ENCODE measurements around the gene GALNT4.

GALNT4 gene

DNA sequence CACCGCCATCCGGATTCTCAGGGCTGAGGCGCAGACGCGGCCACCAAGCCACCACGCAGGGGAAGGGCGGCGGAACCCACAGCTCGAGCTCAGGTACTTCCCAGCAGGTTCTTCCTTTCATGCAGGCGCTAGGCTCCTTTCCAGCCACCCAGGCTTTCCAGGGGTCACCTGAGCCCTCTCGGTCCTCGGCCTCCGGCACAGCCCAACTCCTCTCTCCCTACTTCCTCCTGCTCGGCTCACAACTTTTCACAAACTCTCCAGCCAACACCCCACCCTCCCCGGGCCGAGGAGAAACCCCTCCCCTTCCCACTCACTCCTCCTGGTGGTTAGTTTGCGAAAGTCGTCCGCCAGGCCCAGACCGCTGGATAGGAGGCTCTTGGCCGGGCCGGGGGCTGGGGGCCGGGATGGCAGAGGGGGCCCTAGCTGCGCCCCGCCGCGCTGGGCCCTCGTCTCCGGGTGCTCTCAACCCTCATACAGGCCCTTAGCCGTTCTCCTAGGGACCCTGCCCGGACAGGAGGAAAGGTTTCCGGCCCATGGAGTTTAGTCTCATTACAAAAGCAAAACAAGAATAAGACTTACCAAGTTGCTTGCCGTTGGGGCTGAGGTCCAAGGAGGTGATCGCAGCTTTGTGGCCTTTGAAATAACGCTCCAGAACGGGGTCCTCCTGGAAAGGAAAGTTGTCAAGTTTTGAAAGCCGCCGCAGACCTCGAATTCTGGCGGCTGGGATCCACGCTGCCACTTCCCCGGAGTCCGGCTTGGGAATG lies at the start of gene GALNT4:
Gene GALNT4 (minus strand): TSS at position 256 of the 764 bp plus-strand sequence. CDS start 247 bp downstream, at position 9.
- DNase-seq = peak; percentile 39

DNA sequence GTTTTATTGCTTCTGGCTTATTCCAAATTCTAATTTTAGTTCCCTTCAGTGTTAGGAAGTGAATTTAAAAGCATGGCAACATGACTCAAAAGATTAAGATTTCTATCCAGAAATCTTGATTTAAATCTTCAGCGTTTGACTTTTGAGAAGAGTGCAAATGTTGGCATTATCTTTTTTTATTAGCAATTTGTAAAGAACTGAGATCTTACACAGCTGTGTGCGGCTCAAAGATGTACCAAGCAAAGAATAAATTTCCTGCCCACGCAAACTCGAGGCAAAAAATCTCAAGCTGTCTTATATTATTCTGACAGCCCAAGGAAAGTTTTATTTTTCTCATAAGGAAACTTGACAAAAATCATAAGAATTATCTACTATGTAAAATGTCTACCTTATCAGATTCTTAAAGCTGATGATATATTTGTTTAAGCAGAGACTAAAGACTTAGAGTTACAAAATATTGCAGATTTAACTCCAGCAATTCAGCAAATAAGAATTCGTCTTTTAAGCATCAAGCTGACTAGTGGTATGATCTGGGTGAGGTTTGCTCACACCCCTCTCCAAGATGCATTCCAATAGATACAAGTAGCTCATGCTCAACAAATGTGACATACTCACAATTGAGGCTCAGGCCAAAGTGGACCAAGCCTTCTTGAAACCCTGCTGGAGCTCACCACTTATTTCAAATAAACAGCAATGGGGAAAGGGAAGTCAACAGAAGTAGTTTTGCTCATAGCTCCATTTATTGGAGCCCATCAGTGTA lies 48.6 kb upstream of the GALNT4 start:
- no peak for DNase-seq

DNA sequence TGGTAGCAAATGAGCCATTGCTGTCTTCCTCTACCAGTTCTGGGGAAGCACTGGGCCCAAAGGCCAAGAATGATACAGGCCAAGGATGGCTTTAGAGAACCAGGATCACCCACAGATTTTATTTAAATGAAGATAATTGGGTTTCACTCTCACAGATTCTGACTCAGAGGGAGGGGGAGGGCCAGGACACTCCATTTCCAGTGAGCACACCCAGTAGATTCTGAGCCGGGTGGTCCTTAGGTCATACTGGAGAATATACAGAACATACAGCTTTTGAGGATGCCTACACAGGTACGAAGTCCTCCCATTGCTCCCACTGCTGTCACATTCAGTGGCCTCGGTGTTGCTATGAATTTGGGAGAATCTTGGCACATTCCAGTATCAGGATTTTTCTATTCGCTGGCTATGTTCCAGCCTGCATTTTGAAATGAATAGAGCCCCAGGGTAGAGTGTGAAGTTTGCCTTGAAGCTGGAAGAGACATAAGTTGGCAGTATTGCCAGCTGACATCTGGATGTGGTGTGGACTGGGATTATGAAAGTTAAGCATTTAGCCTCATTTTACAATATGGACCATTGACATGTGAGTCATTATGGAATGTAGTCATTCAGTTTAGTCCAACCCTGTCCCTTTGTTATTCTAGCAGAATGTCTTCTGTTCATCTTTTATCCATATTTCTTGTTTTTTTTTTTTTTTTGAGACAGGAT lies 47.0 kb upstream of the GALNT4 start:
- no peak for DNase-seq

DNA sequence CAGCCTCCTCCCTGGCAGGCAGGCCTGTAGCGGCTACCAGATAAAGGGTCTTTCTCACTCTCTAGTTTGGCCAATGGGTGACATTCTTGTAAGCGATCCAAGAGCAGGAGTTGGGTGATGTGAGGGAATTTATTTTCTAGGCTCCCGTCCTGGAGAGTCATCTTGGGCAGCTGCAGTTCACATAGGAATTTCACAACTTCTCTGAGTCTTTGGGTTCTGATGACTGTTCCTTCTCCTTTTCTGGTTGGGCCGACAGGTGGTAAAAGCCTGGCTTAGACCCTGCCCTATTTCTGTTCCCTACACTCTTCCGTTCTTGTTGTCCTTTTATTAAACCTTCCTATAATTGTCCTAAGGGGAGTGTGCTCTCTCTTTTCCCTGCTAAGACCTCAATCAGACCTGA lies 43.9 kb upstream of the GALNT4 start:
- DNase-seq = no peak

DNA sequence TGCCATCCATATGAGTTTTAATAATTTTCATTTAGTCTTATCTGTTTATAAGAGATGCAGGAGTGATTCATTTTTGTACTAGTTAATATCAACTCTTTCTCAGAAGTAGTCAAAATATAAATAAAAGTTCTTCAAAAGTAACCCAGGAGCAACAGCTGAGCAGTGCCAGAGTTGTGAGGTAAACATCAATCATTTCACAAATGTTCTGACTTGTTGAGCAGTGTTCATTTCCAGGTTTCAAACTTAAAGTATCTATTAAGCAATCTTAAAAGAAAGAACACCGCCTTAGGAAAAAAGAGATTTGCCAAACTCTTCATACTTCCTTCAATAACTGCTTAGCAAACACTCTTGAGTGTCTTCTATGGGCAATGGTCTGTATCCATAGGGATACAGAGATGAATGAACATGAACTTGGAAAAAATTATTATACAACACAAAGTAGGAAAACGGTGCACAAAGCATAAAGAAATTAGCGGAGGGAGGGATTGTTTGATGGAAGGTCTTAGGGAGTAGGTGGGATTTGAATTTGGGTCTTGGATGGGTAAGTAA lies 43.2 kb upstream of the GALNT4 start:
- no peak for DNase-seq

DNA sequence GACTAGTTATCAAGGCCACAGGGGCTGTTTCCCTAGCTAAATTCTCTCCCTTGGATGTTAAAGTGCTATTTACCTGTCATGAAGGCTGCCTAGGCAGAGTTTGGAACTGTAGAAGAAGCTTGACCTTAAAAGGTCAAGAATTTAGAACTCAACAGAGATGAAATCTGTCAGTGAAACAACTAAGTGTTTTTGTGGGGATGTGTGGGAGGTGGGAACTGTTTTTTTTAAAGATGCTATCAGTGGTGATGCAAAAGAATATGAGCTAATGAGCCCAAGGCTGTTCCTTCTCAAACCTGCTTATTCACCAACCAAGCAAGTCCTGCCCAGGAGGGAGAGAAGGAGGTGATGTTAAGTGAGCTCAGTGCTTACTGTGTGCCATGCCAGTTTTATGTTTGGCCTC lies 42.0 kb upstream of the GALNT4 start:
- DNase-seq = no peak

DNA sequence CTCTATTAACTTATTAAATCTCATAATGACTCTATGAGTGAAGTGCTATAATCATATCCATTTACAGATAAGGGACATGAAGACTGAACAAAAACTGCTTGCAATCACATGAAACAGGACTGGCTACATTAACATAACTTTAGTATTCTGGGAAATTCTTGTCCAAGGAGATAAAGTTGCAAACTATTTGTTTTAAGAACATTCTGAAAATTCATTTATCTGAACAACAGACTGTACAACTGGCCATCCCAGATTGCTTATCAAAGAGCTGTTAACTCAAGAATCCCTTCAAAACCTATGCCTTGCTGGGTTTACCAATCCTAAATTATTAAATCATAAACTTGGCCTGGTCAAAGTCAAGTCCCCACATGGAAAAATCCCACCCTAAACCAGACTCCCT lies 40.4 kb upstream of the GALNT4 start:
- no peak for DNase-seq

DNA sequence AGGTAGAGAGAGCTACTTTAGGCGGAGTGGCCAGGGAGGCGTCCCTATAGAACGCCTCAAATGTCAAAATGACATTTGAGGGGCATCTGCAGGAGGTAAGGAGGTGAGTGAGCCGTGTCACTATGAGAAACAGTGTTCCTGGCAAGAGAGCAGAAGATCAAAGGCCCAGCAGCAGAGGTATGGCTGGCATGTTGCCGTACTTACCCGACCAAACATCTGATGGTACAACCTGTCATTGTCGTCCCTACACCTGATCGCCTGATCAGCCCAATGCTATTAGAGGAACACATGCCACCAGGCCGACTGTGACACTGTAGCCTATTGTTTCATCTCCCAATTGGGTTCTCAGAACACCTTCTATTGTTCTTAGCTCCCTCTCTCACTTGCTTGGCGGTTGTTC lies 35.2 kb upstream of the GALNT4 start:
- DNase-seq = no peak

DNA sequence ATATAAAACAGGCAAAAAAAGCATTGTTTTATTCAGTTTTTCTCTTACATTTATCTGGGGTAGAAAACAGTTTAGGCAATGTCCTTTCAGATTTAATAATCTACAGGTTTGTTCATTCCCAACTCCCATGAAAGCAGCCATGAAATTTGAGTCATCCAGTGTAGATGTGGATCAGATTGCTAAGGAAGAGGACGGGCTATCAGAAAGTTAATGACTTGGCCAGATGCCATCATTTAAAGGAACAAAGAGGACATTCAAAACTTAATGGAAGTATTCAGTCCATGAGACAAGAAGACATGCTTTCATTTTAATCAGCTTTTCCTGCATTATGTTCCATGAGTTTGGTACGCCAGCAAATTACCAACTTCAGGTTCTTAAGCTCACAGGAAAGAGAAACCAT lies 32.4 kb upstream of the GALNT4 start:
- DNase-seq = no peak

DNA sequence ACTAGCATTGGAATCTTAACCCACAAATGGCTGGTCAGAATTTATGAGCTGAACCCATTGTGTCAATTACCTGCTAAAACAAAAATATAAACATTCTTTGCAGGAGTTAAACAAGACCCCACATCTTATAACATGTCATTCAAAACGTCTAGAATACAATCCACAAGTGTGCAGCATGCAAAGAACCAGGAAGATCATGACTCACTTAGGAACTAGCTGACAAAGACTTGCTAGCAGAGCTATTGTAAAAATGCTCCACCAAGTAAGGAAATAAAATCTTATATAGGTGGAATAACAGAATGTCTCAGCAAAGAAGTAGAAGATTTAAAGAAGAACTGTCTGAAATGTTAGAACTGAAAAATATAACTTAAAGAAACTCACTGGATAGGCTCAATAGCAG lies 27.8 kb upstream of the GALNT4 start:
- DNase-seq = no peak

DNA sequence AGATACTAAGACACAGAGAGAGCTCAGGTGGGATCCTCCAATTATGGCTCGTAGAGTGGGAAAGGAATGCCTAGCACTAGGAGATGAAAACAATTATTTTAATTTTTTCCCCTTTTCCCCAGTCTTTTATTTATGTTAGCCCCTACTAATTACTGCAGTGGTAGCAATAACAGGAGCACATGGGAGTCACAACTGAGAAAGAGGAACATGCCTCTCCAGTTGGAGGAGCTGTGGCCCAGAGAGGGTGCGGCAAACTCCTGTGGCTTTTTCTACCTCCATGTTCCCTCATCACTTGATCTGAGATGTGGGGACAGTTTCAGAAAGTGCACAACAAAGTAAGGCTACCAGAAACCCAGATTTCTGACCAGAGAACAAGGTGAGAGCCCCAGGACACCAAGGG lies 27.2 kb upstream of the GALNT4 start:
- DNase-seq = no peak

DNA sequence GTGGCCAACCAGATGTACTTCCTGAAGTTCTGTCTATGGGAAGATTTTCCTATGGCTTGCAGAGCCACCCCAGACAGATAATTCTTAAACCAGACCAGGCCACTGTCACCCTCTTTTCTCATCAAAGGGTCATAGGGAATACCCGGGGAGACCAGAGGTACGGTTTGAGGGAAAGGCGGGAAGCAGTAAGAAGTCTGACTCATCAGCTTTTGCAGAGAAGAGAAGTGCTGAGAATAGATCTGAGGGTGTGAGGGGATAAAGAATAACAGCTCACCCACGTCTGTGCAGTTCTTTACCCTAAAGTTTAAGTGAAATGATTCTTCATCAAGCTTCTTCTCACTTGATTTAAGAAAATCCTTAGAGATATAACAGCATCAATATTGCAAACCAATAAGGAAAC lies 22.5 kb upstream of the GALNT4 start:
- DNase-seq = no peak

DNA sequence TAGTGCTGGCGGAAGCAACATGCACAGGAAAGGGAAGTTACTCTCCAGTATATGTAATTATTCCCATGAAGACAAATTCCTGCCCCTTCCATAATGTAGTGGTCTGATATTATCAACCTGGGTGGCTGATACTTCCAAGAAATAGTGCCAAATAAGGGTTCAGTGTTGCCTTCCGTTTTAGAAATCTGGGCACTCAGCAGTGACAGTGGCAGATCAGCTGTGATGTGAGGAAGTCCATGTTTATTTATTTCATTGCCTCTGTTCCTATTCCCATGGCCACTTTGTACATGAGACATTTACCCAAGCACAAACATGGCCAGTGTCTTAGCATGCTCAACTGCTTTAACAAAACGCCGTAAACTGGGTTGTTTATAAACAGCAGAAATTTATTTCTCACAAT lies 21.6 kb upstream of the GALNT4 start:
- DNase-seq = no peak

DNA sequence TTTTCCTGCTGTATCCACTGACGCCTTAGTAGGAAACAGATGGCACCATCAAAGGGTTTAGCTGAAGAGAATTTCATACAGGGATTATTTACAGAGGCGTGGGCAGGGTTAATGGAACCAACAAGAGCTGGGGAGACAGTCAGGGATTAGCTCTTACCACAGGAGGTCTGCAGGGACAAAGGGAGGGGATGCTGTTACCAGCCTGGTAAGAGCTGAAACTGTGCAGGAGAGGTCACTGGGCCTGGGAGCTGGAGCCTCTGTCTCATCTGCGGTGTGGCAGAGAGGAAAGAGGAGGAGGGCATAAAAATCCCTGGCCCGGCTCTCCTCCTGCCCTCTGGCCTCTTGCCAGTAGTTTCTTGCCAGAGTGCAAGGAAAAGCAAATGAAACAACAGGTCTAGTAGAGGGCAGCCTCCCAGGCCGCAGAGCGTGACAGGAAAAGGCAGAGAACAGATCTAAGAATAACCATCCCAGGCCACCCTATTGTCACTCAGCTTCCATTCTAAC lies 20.1 kb upstream of the GALNT4 start:
- DNase-seq = no peak

DNA sequence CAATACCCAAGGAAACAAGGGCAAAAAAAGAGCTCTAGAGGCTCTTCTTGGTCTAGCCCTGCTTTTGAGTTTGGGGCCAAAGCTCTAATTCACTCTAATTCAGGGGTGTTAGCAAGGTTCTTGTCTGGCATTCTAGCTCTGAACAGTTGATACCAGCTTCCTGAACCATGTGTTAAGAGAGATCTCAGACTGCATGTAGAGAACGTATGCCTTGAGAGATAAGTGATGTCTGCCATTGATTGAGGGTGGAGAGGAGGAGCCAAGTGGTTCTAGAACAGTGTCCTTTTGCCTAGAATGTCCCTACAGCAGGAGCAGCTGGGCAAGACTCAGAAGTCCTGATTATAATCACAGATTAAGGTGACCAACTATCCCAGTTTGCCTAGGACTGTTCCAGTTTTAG lies 19.4 kb upstream of the GALNT4 start:
- no peak for DNase-seq

DNA sequence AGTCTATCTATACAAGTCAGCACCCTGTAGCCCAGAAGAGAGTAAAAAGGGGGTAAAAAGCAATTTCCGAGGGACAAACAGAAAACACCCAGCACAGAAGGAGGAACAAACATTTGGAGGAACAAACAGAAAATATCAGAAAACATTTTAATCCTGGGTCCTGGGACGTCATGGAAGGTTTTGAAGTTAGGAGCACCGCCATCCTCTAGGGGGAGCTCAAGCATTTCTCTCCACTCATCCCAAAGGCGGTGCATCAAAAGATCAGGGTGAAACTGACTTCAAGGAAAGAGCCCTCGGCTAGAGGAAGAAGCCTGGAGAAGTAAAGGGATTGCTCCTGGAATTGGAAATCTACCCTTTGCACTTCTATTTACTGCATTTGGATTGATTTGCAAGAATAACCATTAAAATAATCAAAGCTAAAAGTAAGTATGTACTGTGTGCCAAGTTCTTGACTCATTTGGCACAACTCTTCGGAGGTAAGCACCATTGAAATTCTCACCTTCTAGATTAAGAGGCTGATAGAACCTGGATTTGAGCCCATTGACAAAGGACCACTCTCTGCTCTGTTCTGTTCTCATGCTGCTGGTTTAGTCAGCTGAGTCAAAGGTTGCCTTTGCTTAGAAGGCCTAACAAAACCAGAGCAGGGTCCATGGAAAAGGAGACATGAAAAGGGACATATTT lies 18.5 kb upstream of the GALNT4 start:
- DNase-seq = peak; percentile 59

DNA sequence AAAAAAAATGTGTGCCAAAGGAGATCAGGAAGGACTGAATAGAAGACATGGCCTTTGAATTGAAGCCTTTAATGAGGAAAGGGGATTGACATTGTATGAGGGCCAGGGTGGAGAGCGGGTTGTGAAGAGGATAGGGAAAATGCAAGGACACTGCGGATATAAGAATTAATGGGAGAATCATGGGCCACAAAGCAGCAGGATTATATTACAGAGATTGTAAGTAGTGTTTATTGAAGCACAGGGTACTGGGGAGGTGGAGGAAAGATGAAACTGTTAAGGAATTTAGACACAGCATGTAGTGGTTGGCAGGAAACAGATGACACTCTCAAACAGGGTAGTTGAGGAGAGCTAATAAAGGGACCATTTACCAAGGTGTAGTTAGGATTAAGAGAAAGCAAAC lies 17.6 kb upstream of the GALNT4 start:
- DNase-seq = no peak

DNA sequence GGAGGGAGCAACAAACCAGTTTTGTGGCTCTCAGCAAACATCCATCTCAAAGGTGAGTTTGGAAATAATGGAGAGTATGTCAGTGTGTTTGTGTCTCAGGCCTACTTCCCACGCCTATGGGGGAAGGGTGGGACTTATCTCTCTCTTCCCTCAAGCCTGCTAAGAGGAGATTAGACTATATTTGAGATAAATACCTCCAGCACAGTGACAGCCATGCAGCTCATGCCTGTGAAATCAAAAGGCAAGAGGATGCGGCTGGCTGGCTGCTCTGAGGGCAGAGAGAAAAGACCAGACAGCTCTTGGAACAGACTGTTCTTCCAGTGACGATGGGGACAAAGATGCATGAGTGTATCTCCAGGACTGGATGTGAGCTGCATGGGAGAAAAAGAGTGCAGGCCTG lies 16.0 kb upstream of the GALNT4 start:
- no peak for DNase-seq

DNA sequence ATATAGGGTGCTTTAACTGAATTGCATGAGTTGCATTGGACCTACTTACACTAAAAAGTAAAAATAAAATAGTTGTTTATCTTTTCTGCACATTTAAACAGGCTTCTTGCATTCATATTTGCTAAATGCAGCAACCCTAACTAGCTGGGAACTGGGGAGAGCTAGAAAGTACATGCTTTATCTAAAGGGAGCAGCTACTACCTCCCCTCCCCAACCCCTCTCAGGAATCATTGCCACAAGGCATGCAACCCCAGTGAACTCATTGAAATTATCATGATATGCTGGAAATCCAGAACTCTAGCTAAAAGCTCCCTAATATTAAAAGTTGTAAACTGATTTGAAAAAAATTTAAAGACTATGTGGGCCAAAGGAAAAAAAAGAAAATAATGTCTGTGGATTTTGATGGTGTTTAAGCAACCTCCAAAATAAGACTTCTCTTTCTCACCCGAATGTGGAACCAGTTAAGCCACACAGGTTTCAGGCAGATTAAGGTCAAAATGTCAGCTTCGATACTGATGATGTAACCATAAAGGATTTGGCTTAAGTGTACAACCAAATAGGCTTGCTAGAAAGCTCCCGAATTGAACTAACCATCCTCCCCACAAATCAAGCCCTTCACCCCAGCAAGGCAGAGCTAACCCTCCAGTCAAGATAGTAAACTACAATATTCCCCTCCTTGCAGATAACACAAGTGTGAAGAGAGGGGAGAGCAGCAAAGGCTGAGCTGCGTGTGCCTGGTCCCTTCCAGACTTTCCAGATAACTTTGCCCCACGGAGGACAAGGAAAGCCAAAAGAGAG lies 15.0 kb upstream of the GALNT4 start:
- no peak for DNase-seq

DNA sequence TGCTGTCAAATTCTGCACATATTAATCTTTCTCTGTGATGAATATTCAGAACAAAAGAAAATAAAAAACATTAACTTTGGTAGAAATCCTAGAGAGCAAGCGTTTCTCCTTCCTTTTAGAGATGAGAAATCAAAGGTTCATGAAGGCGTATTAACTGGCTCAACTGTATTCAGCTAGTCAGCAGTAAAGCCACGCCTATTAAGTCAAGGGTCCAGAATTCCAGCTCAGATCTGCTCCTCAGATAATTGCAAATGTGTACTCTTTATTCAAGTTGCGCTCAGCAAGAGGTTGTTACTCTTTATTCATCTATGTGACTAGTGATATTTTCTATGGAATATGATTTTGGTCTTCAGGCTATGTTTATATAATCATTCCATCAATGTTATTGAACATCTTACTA lies 14.3 kb upstream of the GALNT4 start:
- DNase-seq = no peak

DNA sequence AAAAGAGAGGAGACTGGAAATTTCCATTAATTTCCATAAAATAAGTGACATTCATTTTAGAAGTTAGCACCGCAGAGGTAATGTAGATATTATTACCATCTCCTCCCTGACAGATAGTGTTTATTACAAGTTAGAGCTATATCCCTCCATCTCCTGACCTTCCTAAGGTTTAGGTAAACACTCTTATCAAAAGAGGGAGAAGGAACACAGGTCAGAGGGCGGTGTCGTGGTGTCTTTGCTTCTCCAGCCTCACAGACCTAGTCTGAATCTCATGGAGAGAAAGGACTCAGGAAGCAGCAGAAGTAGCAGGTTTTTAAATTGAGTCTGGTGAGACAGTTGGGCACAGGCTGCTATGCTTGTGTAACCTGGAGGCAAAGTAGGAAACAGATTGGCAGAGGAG lies 12.8 kb upstream of the GALNT4 start:
- DNase-seq = no peak

DNA sequence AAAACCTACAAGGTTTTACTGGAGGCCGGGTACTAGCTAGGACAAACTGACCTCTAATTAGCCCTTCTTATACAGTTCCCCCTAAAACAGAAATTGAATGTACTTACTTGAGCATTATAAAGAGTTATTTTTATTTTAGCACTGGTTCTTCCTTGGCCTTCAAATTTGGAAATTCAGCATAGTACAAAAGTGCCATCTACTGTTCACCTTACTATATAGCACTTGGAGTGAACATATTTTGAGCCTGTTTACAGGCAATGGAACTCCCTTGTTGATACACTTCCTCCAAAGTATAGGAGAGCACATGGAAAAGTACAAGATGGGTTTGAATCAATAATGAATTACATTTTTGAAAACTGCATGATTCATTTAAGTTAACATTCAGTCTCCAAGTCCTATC lies 5.1 kb upstream of the GALNT4 start:
- DNase-seq = peak; percentile 17

Data from NCI-H1436 (cell line).